MCF 10A (cell line): ENCODE measurements around the gene PLEKHD1. TPM values are rescaled to one million over a fixed set of nuclear protein-coding genes. Genes with fewer than 3 reads are reported as not detected.

Experiments
- BruUV-seq: library from RNA; stranded (reverse); fragments of 400-500 nt; replicated peaks from 2 replicates; lab custom pipeline; 2021; lab: Mats Ljungman, UMichigan
- CTCF ChIA-PET: fragments of 300-600 bp; sonication (Branson Sonifier 250); formaldehyde crosslinking; extraction: SDS; loops from one replicate; lab custom pipeline; 2021; ENCODE audit warnings: antibody characterized with exemption, inconsistent platforms; lab: Yijun Ruan, JAX
- POLR2A ChIA-PET: fragments of 300-600, 350-650 bp; sonication (Branson Sonifier 250); formaldehyde crosslinking; extraction: SDS; loops from one replicate; lab custom pipeline; 2020; ENCODE audit warnings: antibody characterized with exemption, inconsistent platforms; lab: Yijun Ruan, JAX
- DNase-seq: peaks from one replicate; pipeline ENCODE4 v3.0.0-alpha.2; 2018; ENCODE audit not compliant: unreplicated experiment
- H3K27ac Mint-ChIP-seq: one replicate; pipeline ENCODE4 v1.8.0; 2022; ENCODE audit warnings: mild to moderate bottlenecking, low read depth, mixed read lengths; ENCODE audit not compliant: unreplicated experiment
- H3K27me3 Mint-ChIP-seq: one replicate; pipeline ENCODE4 v1.8.0; 2022; ENCODE audit warnings: mixed read lengths; ENCODE audit not compliant: insufficient read depth, unreplicated experiment
- H3K36me3 Mint-ChIP-seq: one replicate; pipeline ENCODE4 v1.8.0; 2022; ENCODE audit warnings: mild to moderate bottlenecking, moderate library complexity, mixed read lengths; ENCODE audit not compliant: insufficient read depth, unreplicated experiment
- H3K4me1 Mint-ChIP-seq: one replicate; pipeline ENCODE4 v1.8.0; 2022; ENCODE audit warnings: mixed read lengths; ENCODE audit not compliant: insufficient read depth, unreplicated experiment
- H3K4me3 Mint-ChIP-seq: one replicate; pipeline ENCODE4 v1.8.0; 2022; ENCODE audit warnings: mild to moderate bottlenecking, moderate library complexity, mixed read lengths; ENCODE audit not compliant: unreplicated experiment
- H3K9me3 Mint-ChIP-seq: one replicate; pipeline ENCODE4 v1.8.0; 2022; ENCODE audit warnings: mixed read lengths; ENCODE audit not compliant: unreplicated experiment
- intact Hi-C: fragments of 100-400 bp; cut with micrococcal nuclease; formaldehyde crosslinking; loops from 2 replicates; pipeline ENCODE4 v1.14.1; 2022
- total RNA-seq: library from RNA; stranded (reverse); gene quantifications from 2 replicates; pipeline ENCODE4 v1.2.3, GENCODE V29; 2022
- TF ChIP-seq, protein P1 (sequence below): fragments of 200-600 bp; IDR thresholded peaks from one replicate; pipeline ENCODE4 v1.8.0; 2022; ENCODE audit warnings: antibody characterized with exemption, mild to moderate bottlenecking; ENCODE audit not compliant: unreplicated experiment

The PLEKHD1 gene
- total RNA-seq, 1 experiment from 2014 or later, result not detected

DNA sequence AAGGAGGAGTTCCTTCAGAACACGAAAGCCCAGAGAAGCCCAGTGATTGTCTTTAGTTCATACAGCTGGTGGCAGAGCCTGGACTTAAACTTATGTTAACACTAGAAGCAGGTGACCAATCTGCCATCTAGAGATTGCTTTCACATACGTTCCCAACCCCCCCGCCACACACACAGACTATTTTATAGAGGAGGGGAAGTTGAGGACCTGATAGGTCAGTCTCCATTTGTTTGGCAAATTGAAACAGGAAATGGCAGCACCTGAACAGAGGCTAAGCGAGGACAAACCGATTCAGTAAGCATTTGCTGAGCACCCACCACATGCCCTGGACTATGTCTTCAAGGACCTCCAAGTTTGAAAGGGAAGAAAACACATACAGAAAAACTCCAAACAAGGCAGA, 4.8 kb upstream of the PLEKHD1 start:
- no TSS peak for BruUV-seq
- CTCF ChIA-PET, result interaction anchor here (0.9 to 1.3 kb wide), 3 partner anchors 19 to 350 kb away, joined by 3 to 4 read pairs (median 3); no protein-coding TSS in a partner anchor

DNA sequence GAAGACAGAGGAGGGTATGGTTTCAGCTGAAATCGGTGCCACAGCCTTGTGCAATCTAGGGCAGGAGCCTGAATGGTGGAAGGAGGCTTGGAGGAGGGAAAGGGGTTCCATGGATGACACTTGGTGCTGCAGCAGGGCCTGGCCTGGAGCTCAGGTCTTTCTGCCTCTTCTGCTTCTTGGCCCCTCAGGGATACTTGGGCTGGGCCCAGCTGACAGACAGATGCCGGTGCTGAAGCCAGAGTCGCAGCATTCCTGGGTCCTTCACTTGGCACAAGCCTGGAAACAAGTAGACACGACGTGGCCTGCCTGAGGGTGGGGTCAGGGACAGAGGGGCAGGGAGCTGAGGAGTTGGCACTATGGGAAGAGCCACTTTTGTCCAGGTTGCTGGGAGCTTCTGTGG, 4.4 kb upstream of the PLEKHD1 start:
- no TSS peak for BruUV-seq
- ChIA-PET POLR2A (no interaction called here), CTCF (interaction anchor here (0.9 to 1.3 kb wide), 3 partner anchors 19 to 351 kb away, joined by 3 to 4 read pairs (median 3); no protein-coding TSS in a partner anchor)
- no peak overlapping the region for H3K4me3 Mint-ChIP-seq
- no peaks in the 10 kb centered on the region for H3K9me3 Mint-ChIP-seq
- H3K4me1 Mint-ChIP-seq, result no peaks in the 10 kb centered on the region
- DNase-seq, result no peak
- intact Hi-C loops, result no loop called here
- no peaks in the 10 kb centered on the region for H3K27me3 Mint-ChIP-seq
- H3K36me3 Mint-ChIP-seq, result peaks cover 14% of the 10 kb centered on the region
- TF ChIP-seq, protein P1, sequence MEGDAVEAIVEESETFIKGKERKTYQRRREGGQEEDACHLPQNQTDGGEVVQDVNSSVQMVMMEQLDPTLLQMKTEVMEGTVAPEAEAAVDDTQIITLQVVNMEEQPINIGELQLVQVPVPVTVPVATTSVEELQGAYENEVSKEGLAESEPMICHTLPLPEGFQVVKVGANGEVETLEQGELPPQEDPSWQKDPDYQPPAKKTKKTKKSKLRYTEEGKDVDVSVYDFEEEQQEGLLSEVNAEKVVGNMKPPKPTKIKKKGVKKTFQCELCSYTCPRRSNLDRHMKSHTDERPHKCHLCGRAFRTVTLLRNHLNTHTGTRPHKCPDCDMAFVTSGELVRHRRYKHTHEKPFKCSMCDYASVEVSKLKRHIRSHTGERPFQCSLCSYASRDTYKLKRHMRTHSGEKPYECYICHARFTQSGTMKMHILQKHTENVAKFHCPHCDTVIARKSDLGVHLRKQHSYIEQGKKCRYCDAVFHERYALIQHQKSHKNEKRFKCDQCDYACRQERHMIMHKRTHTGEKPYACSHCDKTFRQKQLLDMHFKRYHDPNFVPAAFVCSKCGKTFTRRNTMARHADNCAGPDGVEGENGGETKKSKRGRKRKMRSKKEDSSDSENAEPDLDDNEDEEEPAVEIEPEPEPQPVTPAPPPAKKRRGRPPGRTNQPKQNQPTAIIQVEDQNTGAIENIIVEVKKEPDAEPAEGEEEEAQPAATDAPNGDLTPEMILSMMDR, result no peak
- no peak overlapping the region for H3K27ac Mint-ChIP-seq

More for the DNA sequence above, 4.8 kb upstream of the PLEKHD1 start:
- intact Hi-C loops, result no loop called here
- Mint-ChIP-seq H3K27me3 (no peaks in the 10 kb centered on the region), H3K9me3 (no peaks in the 10 kb centered on the region), H3K4me1 (no peaks in the 10 kb centered on the region), H3K4me3 (no peak overlapping the region), H3K36me3 (peaks cover 14% of the 10 kb centered on the region), H3K27ac (no peak overlapping the region)
- POLR2A ChIA-PET, result no interaction called here
- DNase-seq, result no peak
- TF ChIP-seq, protein P1, result no peak

DNA sequence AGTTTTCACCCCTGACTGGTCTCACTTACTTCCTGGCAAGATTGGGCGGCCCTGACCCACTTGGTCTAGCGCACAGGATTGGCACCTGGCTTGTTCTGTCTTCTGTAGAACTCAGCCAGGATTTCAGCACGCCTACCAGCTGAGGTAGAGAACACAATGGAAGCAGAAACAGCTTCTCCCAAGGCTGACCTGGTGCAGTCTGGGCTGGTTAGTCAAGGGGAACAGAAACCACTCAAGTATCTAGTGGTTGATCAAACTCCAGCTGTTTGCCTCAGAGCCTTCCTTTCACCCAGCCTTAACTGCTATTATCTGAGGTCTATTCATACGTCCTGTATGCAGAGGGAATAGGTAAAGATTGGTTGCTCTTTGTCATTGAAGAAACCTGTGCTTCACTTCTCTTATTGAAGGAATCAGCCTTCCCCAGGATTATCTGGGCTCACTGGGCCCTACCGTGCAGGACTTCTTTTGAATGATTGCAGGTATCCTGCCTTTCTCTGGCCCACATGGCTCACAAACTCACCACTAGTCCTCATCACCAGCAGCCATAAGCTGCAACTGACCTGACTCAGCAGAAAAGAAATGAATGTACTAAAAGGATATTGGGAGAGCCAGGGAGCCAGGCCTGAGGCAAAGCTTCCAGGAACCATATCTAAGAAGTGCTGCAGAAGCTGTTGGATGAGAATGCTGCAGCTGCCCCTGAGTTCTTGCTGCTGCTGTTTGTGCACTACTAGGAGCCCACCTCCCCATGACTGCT, 2.5 kb upstream of the PLEKHD1 start:
- no peak overlapping the region for H3K4me3 Mint-ChIP-seq
- H3K4me1 Mint-ChIP-seq, result no peaks in the 10 kb centered on the region
- CTCF ChIA-PET, result no interaction called here
- intact Hi-C loops, result no loop called here
- H3K27ac Mint-ChIP-seq, result no peak overlapping the region
- POLR2A ChIA-PET, result interaction anchor here (1.0 kb wide), 1 partner anchor 185 kb away, joined by 4 read pairs; no protein-coding TSS in a partner anchor
- peaks cover 6% of the 10 kb centered on the region for H3K36me3 Mint-ChIP-seq
- peaks cover 11% of the 10 kb centered on the region for H3K27me3 Mint-ChIP-seq
- TF ChIP-seq, protein P1, result no peak
- H3K9me3 Mint-ChIP-seq, result no peaks in the 10 kb centered on the region
- DNase-seq, result no peak
- BruUV-seq, result no TSS peak

DNA sequence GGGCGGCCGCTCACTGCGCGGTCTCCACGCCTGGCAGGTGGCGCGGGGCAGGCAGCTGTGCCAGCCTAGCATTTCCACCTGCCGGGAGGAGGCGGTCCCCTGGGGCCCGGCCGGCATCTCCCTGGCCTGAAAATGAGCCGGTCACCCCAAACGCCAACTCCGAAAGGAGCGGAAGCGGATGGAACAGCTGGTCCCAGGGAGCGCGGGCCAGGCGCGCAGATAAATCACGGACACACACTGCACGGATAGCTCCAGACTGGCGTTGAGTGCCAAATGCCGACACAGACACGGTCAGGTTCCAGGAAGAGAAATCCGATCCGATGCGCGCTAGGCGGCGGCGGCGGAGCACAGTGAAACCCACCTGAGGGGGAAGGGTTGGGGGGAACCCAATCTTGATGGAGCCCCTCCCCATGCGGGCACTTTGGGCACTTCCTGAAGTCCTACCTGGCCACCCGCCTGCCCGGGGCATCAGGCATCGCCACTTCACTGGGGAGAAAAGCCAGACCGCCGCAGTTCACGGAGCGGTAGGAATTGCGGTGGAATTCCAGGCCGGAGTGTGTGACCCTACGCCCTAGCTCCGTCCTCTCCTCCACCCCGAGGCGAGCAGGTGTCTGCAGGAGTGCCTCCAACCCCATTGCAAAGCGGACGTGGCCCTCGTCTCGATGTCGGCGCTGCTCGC, 624 bp upstream of the PLEKHD1 start:
- BruUV-seq, result no TSS peak
- TF ChIP-seq, protein P1, result no peak
- DNase-seq, result peak; percentile 16
- ChIA-PET CTCF (no interaction called here), POLR2A (no interaction called here)
- intact Hi-C loops, result no loop called here
- H3K27me3 Mint-ChIP-seq, result peaks cover 30% of the 10 kb centered on the region
- H3K4me3 Mint-ChIP-seq, result peak overlapping the region; percentile 64
- H3K4me1 Mint-ChIP-seq, result no peaks in the 10 kb centered on the region
- H3K36me3 Mint-ChIP-seq, result peaks cover 6% of the 10 kb centered on the region
- no peaks in the 10 kb centered on the region for H3K9me3 Mint-ChIP-seq
- H3K27ac Mint-ChIP-seq, result no peak overlapping the region
